Natural killer cell (primary cell): ENCODE measurements around the gene ECE1. TPM values are rescaled to one million over a fixed set of nuclear protein-coding genes. Genes with fewer than 3 reads are reported as not detected.

Experiments
- ATAC-seq, 3 donors: fragments of 150-1000 bp in 2 of 3; fragments of 200-7000 bp in 1 of 3; cut with Tn5 transposase; 1 replicate in 1 of 3; 2 replicates in 2 of 3; pipeline ENCODE4 v1.10.0; 2021; ENCODE audit warnings: mild to moderate bottlenecking in 2 of 3, moderate library complexity in 2 of 3
- DNase-seq, 2 donors: peaks; one replicate each; pipeline versions ENCODE4 v3.0.0 to v3.0.0-alpha.2; 2013 to 2021; ENCODE audit warnings: mixed read lengths in 1 of 2
- H3K27ac ChIP-seq: one replicate; pipeline ENCODE4 v1.5.1; 2013; ENCODE audit warnings: mild to moderate bottlenecking, low read length
- H3K27me3 ChIP-seq: one replicate; pipeline ENCODE4 v1.6.1; 2013; ENCODE audit warnings: low read length; ENCODE audit not compliant: control insufficient read depth, insufficient read depth
- H3K36me3 ChIP-seq: one replicate; pipeline ENCODE4 v1.6.1; 2013; ENCODE audit warnings: low read length; ENCODE audit not compliant: control insufficient read depth, insufficient read depth
- H3K4me1 ChIP-seq: one replicate; pipeline ENCODE4 v1.6.1; 2013; ENCODE audit warnings: low read length; ENCODE audit not compliant: control insufficient read depth, insufficient read depth
- H3K4me3 ChIP-seq: one replicate; pipeline ENCODE4 v1.5.1; 2013; ENCODE audit warnings: low read length
- H3K9me3 ChIP-seq: one replicate; pipeline ENCODE4 v1.6.1; 2013; ENCODE audit warnings: low read length; ENCODE audit not compliant: control insufficient read depth, insufficient read depth
- H3K27ac Mint-ChIP-seq, 2 donors: one replicate each; pipeline ENCODE4 v1.8.0; 2022; ENCODE audit warnings: mild to moderate bottlenecking in 2 of 2, mixed read lengths in 2 of 2, moderate library complexity in 1 of 2
- H3K27me3 Mint-ChIP-seq, 2 donors: one replicate each; pipeline ENCODE4 v1.8.0; 2022; ENCODE audit warnings: low read depth in 2 of 2, mixed read lengths in 2 of 2
- H3K36me3 Mint-ChIP-seq: one replicate; pipeline ENCODE4 v1.8.0; 2022; ENCODE audit warnings: mixed read lengths
- H3K4me1 Mint-ChIP-seq, 2 donors: one replicate each; pipeline ENCODE4 v1.8.0; 2022; ENCODE audit warnings: mixed read lengths in 2 of 2
- H3K4me3 Mint-ChIP-seq: one replicate; pipeline ENCODE4 v1.8.0; 2022; ENCODE audit warnings: mild to moderate bottlenecking, moderate library complexity, mixed read lengths
- H3K9me3 Mint-ChIP-seq, 2 donors: one replicate each; pipeline ENCODE4 v1.8.0; 2022; ENCODE audit warnings: mixed read lengths in 2 of 2
- CTCF ChIP-seq: fragments of 200-600 bp; IDR thresholded peaks from one replicate; pipeline ENCODE4 v1.8.0; 2022; ENCODE audit warnings: antibody characterized with exemption
- WGBS: methylation state at CpG from one replicate; pipeline ENCODE4 v1.1.7; 2013; ENCODE audit warnings: missing lambda C conversion rate; ENCODE audit not compliant: insufficient coverage; 5-methylcytosine and 5-hydroxymethylcytosine counted together
- intact Hi-C: fragments of 100-400 bp; cut with micrococcal nuclease; formaldehyde crosslinking; loops from one replicate; pipeline ENCODE4 v1.14.2; 2022
- total RNA-seq, 4 donors: library from RNA; stranded (reverse); fragments of 120-200 nt in 1 of 4; gene quantifications; one replicate each; pipeline versions ENCODE4 v1.2.3 to v1.2.4, GENCODE V29; 2013 to 2022

The ECE1 gene
- total RNA-seq, 3 donors from 2014 or later (not counting 1 experiment from before 2014, with no cell fraction given) = 47.2 to 70.1 (median 50.7) TPM

GRCh38 chr1:21307210-21307609 lies 16.9 kb upstream of the ECE1 start:
- H3K4me1 ChIP-seq = peaks cover 28% of the 10 kb centered on the region
- Mint-ChIP-seq H3K9me3 (no peaks in the 10 kb centered on the region), H3K4me3 (peak overlapping the region; percentile 56), H3K27ac (peak overlapping the region; percentile 83 to 93), H3K27me3 (no peaks in the 10 kb centered on the region), H3K4me1 (peaks cover 36 to 47% of the 10 kb centered on the region in 2 donors), H3K36me3 (no peaks in the 10 kb centered on the region)
- no peaks in the 10 kb centered on the region for H3K9me3 ChIP-seq
- H3K27ac ChIP-seq = no peak overlapping the region
- WGBS = 71% methylated on average over 7 of the region's 7 CpGs
- peak; percentile 73 to 89 (median 83) for ATAC-seq
- no peaks in the 10 kb centered on the region for H3K36me3 ChIP-seq
- no peak for TF ChIP-seq CTCF
- H3K4me3 ChIP-seq = no peak overlapping the region
- intact Hi-C loops = loop anchor here (1.0 kb wide), 1 partner anchor 13 kb away; no protein-coding TSS in a partner anchor
- H3K27me3 ChIP-seq = no peaks in the 10 kb centered on the region
- DNase-seq = peak in 1 of 2 donors; percentile 39

GRCh38 chr1:21305900-21306189 lies 15.6 kb upstream of the ECE1 start:
- DNase-seq (no peak), ATAC-seq (no peak)
- no peak overlapping the region for H3K4me3 Mint-ChIP-seq
- WGBS = 100% methylated on average over 1 of the region's 1 CpG
- H3K4me1 ChIP-seq = peaks cover 28% of the 10 kb centered on the region
- H3K27ac ChIP-seq = no peak overlapping the region
- H3K4me3 ChIP-seq = no peak overlapping the region
- H3K27me3 ChIP-seq = no peaks in the 10 kb centered on the region
- H3K9me3 Mint-ChIP-seq = no peaks in the 10 kb centered on the region
- H3K36me3 ChIP-seq = no peaks in the 10 kb centered on the region
- H3K36me3 Mint-ChIP-seq = no peaks in the 10 kb centered on the region
- H3K4me1 Mint-ChIP-seq = peaks cover 33 to 44% of the 10 kb centered on the region in 2 donors
- H3K27ac Mint-ChIP-seq = no peak overlapping the region
- no peaks in the 10 kb centered on the region for H3K27me3 Mint-ChIP-seq
- no peak for TF ChIP-seq CTCF
- intact Hi-C loops = no loop called here
- H3K9me3 ChIP-seq = no peaks in the 10 kb centered on the region

- H3K27ac Mint-ChIP-seq = no peak overlapping the region
- H3K27me3 ChIP-seq = no peaks in the 10 kb centered on the region
- H3K4me1 Mint-ChIP-seq = peaks cover 31 to 40% of the 10 kb centered on the region in 2 donors
- DNase-seq = no peak
- H3K36me3 Mint-ChIP-seq = no peaks in the 10 kb centered on the region
- intact Hi-C loops = no loop called here
- no peak overlapping the region for H3K27ac ChIP-seq
- H3K36me3 ChIP-seq = no peaks in the 10 kb centered on the region
- WGBS = 95% methylated on average over 16 of the region's 16 CpGs
- no peaks in the 10 kb centered on the region for H3K9me3 ChIP-seq
- no peak for ATAC-seq
- H3K4me3 ChIP-seq = no peak overlapping the region
- H3K4me3 Mint-ChIP-seq = no peak overlapping the region
- peaks cover 28% of the 10 kb centered on the region for H3K4me1 ChIP-seq
- H3K9me3 Mint-ChIP-seq = no peaks in the 10 kb centered on the region
- no peak for TF ChIP-seq CTCF
- no peaks in the 10 kb centered on the region for H3K27me3 Mint-ChIP-seq
Measured at GRCh38 chr1:21305155-21305899, 15.1 kb upstream of the ECE1 start.

GRCh38 chr1:21304488-21304887 lies 14.2 kb upstream of the ECE1 start:
- Mint-ChIP-seq H3K4me3 (no peak overlapping the region), H3K4me1 (peaks cover 35 to 44% of the 10 kb centered on the region in 2 donors)
- no peak for DNase-seq

More at GRCh38 chr1:21304488-21304887, 14.2 kb upstream of the ECE1 start:
- Histone ChIP-seq H3K36me3 (no peaks in the 10 kb centered on the region), H3K27me3 (no peaks in the 10 kb centered on the region), H3K27ac (no peak overlapping the region), H3K4me3 (no peak overlapping the region), H3K4me1 (peaks cover 35% of the 10 kb centered on the region), H3K9me3 (no peaks in the 10 kb centered on the region)
- intact Hi-C loops = no loop called here
- Mint-ChIP-seq H3K27ac (peak overlapping the region in 1 of 2 donors; percentile 16), H3K27me3 (no peaks in the 10 kb centered on the region), H3K9me3 (no peaks in the 10 kb centered on the region), H3K36me3 (no peaks in the 10 kb centered on the region)
- TF ChIP-seq CTCF = no peak
- no peak for ATAC-seq
- 90% methylated on average over 2 of the region's 2 CpGs for WGBS
